GM21529 (cell line): ENCODE data around the gene AUTS2.

Experiments used
- ATAC-seq: cut with Tn5 transposase; IDR thresholded peaks from one replicate; pipeline ENCODE4 v1.9.1; 2021; ENCODE audit not compliant: unreplicated experiment

AUTS2 gene

GRCh38 chr7:70599446-70600190 lies 1001.3 kb downstream of the AUTS2 start:
- ATAC-seq, result no peak

GRCh38 chr7:70600993-70601392 lies 1002.7 kb downstream of the AUTS2 start:
- ATAC-seq, result no peak

- ATAC-seq, result no peak
These were observed 1003.8 kb downstream of the AUTS2 start for GRCh38 chr7:70602117-70602516.

- no peak for ATAC-seq
These were observed 1009.0 kb downstream of the AUTS2 start for GRCh38 chr7:70607281-70607680.

- ATAC-seq, result no peak
These were observed 1009.5 kb downstream of the AUTS2 start for GRCh38 chr7:70607759-70608158.

- no peak for ATAC-seq
These were observed 1010.0 kb downstream of the AUTS2 start for GRCh38 chr7:70608229-70608628.

GRCh38 chr7:70612811-70613210 lies 1014.5 kb downstream of the AUTS2 start:
- ATAC-seq, result no peak

- peak; percentile 57 for ATAC-seq
These were observed 1016.2 kb downstream of the AUTS2 start for GRCh38 chr7:70614237-70615045.

- no peak for ATAC-seq
These were observed 1016.9 kb downstream of the AUTS2 start for GRCh38 chr7:70615066-70615606.

- ATAC-seq, result no peak
These were observed 1017.9 kb downstream of the AUTS2 start for GRCh38 chr7:70616211-70616610.

- ATAC-seq, result no peak
These were observed 1018.5 kb downstream of the AUTS2 start for GRCh38 chr7:70616821-70617220.

GRCh38 chr7:70618020-70618551 lies 1019.8 kb downstream of the AUTS2 start:
- ATAC-seq, result no peak

GRCh38 chr7:70619130-70619529 lies 1020.9 kb downstream of the AUTS2 start:
- no peak for ATAC-seq

- no peak for ATAC-seq
These were observed 1021.4 kb downstream of the AUTS2 start for GRCh38 chr7:70619659-70620058.

GRCh38 chr7:70620333-70621055 lies 1022.2 kb downstream of the AUTS2 start:
- no peak for ATAC-seq

- no peak for ATAC-seq
These were observed 1023.8 kb downstream of the AUTS2 start for GRCh38 chr7:70621954-70622600.

- no peak for ATAC-seq
These were observed 1024.7 kb downstream of the AUTS2 start for GRCh38 chr7:70622936-70623335.

- no peak for ATAC-seq
These were observed 1026.3 kb downstream of the AUTS2 start for GRCh38 chr7:70624500-70625103.

GRCh38 chr7:70627461-70627860 lies 1029.2 kb downstream of the AUTS2 start:
- ATAC-seq, result no peak

- ATAC-seq, result no peak
These were observed 1032.2 kb downstream of the AUTS2 start for GRCh38 chr7:70630440-70630817.
